ENCODE measurements around the gene ATP1B3.
"Not testable (repeated sequence)": the region's sequence is repeated elsewhere in the genome, so short reads cannot be mapped to it uniquely, and the experiment has no call there.

ATP1B3 gene

DNA sequence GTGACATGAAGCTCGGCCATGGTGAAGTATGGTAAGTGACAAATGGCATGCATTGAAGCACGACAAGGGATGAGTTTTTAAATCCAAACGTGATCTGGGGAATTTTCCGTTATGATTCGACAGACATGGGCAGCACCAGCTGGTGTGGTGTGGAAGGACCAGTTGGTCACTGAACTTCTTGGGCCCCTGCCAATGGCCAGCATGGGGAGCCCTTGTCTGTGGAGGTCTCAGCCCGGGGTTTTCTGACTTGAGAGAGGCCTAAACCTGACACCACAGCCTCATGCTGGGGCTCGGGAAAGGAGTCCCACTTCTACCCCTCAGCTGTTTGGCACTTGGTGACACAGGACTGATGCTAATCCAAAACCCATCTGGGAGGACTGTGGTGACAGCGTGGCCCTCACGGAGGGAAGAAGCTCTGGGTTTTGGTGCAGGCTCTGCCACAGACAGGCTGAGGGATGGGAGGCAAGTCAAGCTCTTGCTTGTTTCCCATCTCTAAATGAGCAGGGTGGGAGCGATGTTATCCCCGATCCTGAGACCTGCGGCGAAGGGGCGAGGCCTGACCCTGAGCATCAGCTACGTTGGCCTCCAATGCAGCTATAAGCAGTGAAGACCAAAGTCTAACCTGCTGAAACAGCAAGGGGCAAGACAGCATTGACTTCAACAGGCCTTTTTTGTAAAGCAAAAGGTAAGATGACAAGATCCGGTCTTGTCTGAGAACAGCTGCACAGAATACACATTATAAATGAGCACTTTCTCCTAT lies 69.5 kb downstream of the ATP1B3 start:
- DNase-seq (ENCODE audit: low spot score), result peak; percentile 12

GRCh38 chr3:141949399-141949798 lies 73.0 kb downstream of the ATP1B3 start:
- DNase-seq (ENCODE audit: low spot score), result no peak

DNA sequence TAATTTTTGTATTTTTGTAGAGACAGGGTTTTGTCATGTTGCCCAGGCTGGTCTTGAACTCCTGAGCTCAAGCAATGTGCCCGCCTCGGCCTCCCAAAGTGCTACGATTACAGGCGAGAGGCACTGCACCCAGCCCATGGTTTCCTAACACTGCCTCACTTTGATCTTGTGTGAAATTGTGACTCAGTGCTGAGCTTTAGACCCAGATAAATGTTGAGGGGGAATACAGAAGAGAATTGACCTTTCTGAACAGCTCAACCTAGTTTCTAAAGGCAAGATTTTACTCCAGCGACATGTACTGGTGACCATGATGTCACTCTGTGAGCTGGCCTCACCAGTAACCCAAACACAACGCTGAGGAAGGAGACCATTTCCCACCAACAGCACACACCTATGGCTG lies 73.5 kb downstream of the ATP1B3 start:
- no peak for DNase-seq (ENCODE audit: low spot score)

- DNase-seq (ENCODE audit: low spot score), result no peak
Measured at GRCh38 chr3:141950572-141951493, 74.4 kb downstream of the ATP1B3 start.

DNA sequence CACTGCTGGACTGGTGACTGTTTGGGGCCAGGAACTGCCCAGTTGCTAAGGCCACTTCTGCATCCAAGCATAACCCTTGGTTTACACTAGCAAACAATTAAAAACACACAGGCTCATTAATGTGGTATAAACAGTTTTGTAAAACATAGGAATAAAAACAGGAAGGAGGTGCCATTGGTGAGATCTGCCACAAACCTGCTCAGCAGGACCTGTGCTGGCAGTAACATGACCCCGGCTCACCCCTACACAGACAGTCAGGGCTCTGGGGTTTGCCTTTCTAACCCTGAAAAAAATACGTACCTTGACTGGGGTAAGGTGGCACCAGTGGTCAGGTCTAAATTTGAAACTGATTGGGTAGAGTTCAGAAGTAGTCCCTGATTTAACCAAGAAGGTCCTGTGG lies 76.2 kb downstream of the ATP1B3 start:
- no peak for DNase-seq (ENCODE audit: low spot score)

DNA sequence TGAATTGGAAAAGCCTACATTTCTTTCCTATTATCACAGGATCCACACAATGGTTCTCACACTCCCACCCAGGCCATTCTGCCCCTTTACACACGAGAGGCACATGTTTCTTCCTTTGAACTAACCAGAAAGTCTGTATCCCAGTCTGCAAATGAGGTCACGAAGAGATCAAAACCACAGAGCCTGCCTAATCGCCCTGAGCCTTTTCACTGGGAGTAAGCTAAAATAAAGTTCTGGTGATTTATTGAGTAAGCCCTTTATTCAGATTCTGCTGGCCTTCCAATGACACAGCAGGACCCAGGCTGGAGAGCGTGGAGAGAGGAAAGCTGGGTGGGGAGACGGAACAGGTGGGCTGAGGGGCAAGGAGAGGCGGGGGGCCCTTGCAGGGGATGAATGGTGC lies 78.7 kb downstream of the ATP1B3 start:
- DNase-seq (ENCODE audit: low spot score), result no peak

DNA sequence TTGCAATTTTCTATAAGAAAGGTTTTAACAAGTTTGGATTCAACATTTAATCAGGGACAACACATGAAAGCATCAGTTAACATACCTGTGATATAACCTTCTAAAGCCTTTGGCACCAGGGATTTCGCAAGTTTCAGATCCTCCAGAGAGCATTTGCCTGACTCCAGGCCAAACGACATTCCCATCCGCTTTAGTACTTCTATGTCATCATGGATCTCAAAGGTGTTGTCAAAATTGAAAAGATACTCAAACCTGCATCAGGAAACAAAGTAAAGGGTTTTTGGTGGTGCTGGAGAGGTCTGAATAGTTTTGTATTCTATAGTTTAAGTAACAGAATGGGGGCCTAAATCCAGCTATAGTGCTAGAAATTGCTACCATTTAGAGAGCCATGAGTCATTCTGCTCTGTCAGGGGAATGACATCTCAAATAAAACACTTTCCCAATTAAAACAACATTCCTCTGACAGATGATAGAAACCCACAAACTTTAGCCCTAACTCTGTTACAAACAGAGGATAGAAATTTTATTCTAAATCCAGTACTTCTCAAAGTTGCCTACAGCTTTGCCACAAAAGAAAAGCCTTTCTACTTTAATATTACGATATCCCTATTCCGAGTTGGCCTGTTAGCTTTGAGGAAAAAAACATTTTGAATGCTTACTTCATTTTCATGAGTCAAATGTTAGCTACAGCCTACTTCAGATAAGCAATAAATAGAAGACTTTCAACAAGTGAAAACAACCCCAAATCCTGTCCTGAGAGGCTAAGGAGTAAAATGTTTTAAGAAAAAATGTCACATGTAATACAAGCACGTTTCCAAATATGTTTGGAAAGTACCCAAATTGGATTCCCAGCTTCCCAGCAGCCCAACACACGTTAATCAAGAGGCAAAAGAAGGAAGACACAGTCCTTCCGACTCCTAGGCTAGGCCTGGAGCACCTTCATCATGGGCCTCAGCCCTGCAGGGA lies 83.4 kb downstream of the ATP1B3 start:
- DNase-seq (ENCODE audit: low spot score), result no peak

DNA sequence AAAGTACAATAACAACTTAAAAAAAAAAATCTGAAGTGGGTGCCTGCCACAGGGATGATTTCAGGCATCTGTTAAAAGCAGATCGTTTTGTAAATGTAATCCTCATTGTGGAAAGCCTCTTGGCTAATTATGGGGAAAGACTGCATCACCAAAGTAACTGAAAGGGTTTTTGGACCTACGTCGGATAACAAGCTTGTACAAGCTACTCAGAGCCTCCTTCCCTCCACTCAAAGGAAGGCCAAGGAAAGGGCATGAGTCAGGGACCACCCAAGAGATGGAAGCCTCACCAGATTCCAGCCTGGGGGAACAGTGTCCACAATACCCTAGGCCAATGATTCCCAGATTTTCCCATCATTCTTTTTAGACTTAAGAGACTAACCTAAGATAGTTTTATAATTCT lies 84.3 kb downstream of the ATP1B3 start:
- no peak for DNase-seq (ENCODE audit: low spot score)

DNA sequence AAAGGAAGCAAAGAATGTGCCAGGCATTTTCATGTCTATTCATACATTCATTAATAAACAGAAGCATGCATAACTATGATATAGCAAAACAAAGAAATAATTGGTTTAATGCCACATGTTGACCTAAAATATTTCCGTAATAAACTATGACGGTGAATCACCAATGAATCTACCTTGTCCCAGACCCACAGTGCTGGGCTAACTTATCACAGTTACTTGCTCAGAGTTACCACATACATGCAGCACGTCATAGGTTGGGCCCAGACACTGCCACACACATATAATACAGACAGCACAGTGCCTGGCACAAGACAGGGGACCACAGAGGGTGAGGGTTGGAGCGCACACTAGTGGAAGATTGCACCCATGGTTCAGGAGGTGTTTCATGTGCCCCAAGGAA lies 86.9 kb downstream of the ATP1B3 start:
- no peak for DNase-seq (ENCODE audit: low spot score)

DNA sequence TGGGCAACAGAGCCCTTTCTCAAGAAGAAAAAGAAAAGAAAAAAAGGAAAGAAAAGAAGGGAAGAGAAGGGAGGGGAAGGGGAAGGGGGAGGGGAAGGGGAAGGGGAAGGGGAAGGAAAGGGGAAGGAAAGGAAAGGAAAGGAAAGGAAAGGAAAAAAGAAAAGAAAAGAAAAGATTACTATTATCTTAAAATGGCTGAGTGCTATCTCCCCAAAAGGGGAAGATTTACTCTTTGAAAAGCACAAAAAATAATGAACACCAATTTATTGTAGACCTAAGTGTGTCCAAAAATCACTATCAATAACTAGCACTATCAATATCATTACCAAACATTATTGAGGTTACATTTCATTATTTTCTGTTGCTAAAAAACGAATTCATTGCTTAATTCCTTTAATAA lies 89.0 kb downstream of the ATP1B3 start:
- no peak for DNase-seq (ENCODE audit: low spot score)

DNA sequence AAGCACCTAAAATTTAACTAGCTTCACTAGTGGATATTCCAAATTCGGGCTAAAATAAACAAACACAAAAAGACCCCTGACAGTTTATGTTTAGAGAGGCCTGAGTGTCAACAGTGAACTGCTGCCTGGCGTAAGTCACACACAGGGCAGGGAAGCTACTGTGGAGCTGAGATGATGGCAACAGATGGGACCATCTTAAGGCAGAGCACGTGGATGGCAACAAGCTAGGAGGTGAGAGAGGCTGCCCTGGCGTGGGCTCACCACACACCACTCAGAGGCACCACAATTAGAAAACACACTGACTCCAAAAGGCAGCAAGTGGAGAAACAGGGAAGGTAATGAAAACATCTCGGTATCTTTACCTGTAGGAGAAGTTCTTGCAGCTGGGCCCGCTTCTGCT lies 93.3 kb downstream of the ATP1B3 start:
- DNase-seq (ENCODE audit: low spot score), result no peak

DNA sequence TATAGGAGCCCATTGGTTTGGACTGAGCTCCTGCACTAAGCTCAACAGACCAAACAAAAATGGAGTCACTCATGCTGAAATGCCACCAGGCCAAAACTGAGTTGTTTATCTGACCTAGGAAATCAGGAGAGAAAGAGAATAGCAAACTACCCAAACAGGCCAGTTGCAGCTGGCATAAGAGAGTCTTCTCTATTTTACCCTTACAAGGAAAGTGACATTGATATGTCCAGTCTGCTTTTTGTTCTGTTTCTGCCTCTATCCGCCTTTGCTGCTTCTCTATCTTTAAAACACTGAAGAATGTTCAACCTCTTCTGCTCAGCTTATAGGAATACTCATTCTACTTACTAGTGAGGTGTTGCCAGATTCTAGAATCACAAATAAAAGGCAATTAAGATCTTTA lies 95.1 kb downstream of the ATP1B3 start:
- no peak for DNase-seq (ENCODE audit: low spot score)

GRCh38 chr3:141972399-141972798 lies 96.0 kb downstream of the ATP1B3 start:
- DNase-seq (ENCODE audit: low spot score), result no peak

DNA sequence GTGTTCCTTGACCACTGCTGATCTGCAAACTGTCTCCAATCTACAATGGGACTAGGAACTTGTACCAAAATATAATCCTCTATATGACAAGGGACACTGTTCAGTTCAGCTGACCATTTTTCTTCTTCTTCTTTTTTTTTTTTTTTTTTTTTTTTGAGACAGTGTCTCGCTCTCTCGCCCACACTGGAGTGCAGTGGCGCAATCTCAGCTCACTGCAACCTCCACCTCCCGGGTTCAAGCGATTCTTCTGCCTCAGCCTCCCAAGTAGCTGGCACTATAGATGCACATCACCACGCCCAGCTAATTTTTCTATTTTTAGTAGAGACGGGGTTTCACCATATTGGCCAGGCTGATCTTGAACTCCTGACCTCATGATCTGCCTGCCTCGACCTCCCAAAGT lies 98.3 kb downstream of the ATP1B3 start:
- not testable (repeated sequence) for DNase-seq (ENCODE audit: low spot score)

Measured in globus pallidus (tissue), 1 donor.